ENCODE results near the gene BNC2. TPM values are rescaled to one million over a fixed set of nuclear protein-coding genes. Genes with fewer than 3 reads are reported as not detected.

Gene BNC2
- total RNA-seq, 4 donors from 2014 or later, result 90.2 to 130 (median 100.0) TPM

DNA sequence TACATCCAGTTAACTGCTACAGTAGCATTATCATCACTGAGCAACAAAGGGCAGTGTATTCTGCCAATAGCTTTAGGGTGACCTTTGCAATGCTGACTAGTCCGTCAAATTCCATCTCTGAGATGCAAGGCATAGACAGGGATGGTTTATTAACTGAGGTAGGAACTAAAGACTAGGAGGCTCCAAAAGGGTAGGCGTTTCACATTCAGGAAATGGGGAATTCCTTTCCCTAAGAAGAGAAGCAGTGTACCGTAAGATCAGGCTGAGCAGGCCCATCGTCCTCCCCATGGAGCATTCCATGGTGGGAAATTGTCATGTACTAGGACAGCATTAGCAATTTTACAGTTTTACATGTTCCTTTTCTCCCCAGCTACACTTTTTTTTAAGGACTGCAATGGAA is 157.7 kb downstream of the BNC2 start:
- H3K27ac ChIP-seq, result no peak overlapping the region
- H3K27me3 ChIP-seq, result no peaks in the 10 kb centered on the region
- H3K4me1 ChIP-seq, result peaks cover 0 to 30% (median 4%) of the 10 kb centered on the region in 3 donors
- no peaks in the 10 kb centered on the region for H3K9me3 ChIP-seq
- no peak for ATAC-seq
- 83 to 93% methylated on average over 3 to 4 of the region's 4 CpGs for WGBS, 2 donors (ENCODE audit: low coverage in 1 of 2)
- TF ChIP-seq POLR2AphosphoS5 (IDR thresholded peaks at IDR 0.05), result no peak
- TF ChIP-seq POLR2A (IDR thresholded peaks at IDR 0.05), result no peak
- TF ChIP-seq EP300 (IDR thresholded peaks at IDR 0.05), result no peak
- TF ChIP-seq CTCF (IDR thresholded peaks at IDR 0.05), result no peak
- no peak overlapping the region for H3K4me3 ChIP-seq
- H3K36me3 ChIP-seq, result no peaks in the 10 kb centered on the region

- peaks cover 0 to 36% (median 9%) of the 10 kb centered on the region in 3 donors for H3K4me1 ChIP-seq
Measured at GRCh38 chr9:16710888-16711287, 159.6 kb downstream of the BNC2 start.

DNA sequence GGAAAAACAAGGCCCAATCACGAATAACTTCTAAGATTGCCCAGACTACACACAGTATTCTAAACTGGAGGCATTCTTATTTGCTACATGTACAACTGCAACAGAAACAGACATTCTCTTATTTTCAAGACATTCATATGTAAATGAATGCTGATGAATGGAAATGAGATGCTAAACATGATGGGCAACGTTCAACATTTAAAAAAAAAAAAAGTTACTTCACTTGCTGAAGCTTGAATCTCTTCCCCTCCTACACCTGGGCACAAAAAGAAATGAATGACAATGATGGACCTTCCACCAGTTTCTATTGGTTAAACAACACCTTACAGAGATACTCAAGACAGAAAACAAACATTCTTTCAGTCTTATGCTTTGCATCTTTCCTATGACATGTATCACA is 160.5 kb downstream of the BNC2 start:
- H3K4me3 ChIP-seq, result no peak overlapping the region
- H3K9me3 ChIP-seq, result no peaks in the 10 kb centered on the region
- TF ChIP-seq POLR2AphosphoS5 (IDR thresholded peaks at IDR 0.05), result no peak
- no peak for TF ChIP-seq CTCF (IDR thresholded peaks at IDR 0.05)
- TF ChIP-seq POLR2A (IDR thresholded peaks at IDR 0.05), result no peak
- H3K27ac ChIP-seq, result no peak overlapping the region
- no peak for ATAC-seq
- H3K36me3 ChIP-seq, result no peaks in the 10 kb centered on the region
- peaks cover 0 to 44% (median 15%) of the 10 kb centered on the region in 3 donors for H3K4me1 ChIP-seq
- WGBS, 2 donors (ENCODE audit: low coverage in 1 of 2), result 78 to 82% methylated on average over 2 of the region's 2 CpGs
- H3K27me3 ChIP-seq, result no peaks in the 10 kb centered on the region

More at GRCh38 chr9:16710888-16711287, 159.6 kb downstream of the BNC2 start:
- TF ChIP-seq CTCF (IDR thresholded peaks at IDR 0.05), result no peak
- TF ChIP-seq POLR2AphosphoS5 (IDR thresholded peaks at IDR 0.05), result no peak
- TF ChIP-seq POLR2A (IDR thresholded peaks at IDR 0.05), result no peak
- TF ChIP-seq EP300 (IDR thresholded peaks at IDR 0.05), result no peak
- no peaks in the 10 kb centered on the region for H3K36me3 ChIP-seq
- H3K27ac ChIP-seq, result no peak overlapping the region
- 70 to 80% methylated on average over 3 to 8 of the region's 8 CpGs for WGBS, 2 donors (ENCODE audit: low coverage in 1 of 2)
- no peak overlapping the region for H3K4me3 ChIP-seq
- H3K27me3 ChIP-seq, result no peaks in the 10 kb centered on the region
- no peaks in the 10 kb centered on the region for H3K9me3 ChIP-seq
- ATAC-seq, result no peak

DNA sequence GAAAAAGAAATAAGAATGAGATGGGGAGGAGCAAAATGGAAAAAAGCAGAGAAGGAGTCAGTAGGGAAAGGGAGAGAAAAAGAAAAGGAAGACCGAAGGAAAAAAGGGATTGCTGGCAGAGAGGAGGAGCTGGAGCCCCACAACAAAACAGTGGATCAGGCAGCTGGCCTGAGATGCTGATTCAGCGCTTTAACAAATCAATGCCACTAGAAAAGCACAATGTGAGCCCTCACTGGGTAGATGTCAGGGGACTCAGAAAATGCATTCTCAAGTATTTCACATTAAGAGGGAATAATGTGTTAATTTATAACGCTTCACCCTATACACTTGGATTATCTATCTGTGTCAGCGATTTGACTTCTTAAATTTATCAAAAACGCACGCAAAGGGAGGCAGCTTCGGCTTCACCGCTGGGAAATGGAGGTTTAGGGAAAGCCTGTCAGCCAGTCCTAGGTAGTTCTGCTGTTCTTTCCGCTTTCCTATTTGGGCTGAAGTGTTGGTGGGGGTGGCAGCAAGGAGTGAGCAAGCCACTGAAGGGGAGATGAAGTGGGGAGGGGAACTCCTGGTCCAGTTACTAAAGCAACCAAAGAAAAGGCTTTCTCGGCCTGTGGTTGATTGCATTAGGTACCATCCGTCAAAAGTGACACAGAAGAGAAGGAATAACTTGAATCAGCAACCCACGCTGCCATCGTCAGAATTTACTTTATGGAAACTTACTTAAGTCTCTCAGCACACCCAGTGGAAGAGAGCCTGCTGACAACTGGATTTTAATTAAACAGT is 161.6 kb downstream of the BNC2 start:
- no peak for ATAC-seq
- WGBS, 2 donors (ENCODE audit: low coverage in 1 of 2), result 54 to 61% methylated on average over 12 to 13 of the region's 13 CpGs
- TF ChIP-seq POLR2AphosphoS5 (IDR thresholded peaks at IDR 0.05) (peak; percentile 6), EP300 (IDR thresholded peaks at IDR 0.05) (no peak), CTCF (IDR thresholded peaks at IDR 0.05) (peak in 1 of 4 experiments; percentile 15)
- no peak overlapping the region for H3K4me3 ChIP-seq
- no peaks in the 10 kb centered on the region for H3K27me3 ChIP-seq
- H3K27ac ChIP-seq, result peak overlapping the region in 3 of 4 donors; percentile 42 to 50 (median 50)
- H3K4me1 ChIP-seq, result peaks cover 1 to 42% (median 15%) of the 10 kb centered on the region in 3 donors
- no peaks in the 10 kb centered on the region for H3K36me3 ChIP-seq
- no peaks in the 10 kb centered on the region for H3K9me3 ChIP-seq

DNA sequence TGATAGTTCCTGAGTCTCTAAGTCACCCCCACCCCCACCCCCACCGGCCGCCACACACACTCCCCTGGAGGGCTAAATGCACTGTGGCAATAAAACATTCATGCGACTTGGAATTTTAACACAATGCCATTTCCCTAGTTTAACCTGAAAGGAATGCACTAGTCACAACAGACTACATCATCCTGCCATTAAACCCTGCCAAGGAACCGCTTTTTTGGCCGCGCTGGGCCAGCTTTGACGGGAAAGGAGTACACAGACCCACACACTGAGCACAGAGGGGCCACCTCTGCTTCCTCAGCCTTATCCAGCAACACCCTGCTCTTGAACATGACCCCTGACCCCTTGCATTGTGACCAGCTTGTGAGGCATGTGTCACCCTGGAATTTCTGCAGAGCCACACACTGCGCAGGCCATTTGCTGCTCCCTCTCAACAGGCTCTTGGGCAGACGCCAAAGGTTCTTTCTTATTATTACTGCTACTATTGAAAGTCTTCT is 165.3 kb downstream of the BNC2 start:
- Histone ChIP-seq H3K36me3 (no peaks in the 10 kb centered on the region), H3K4me3 (peak overlapping the region; percentile 22 to 48), H3K9me3 (no peaks in the 10 kb centered on the region), H3K27ac (peak overlapping the region; percentile 76 to 97 (median 92)), H3K27me3 (no peaks in the 10 kb centered on the region), H3K4me1 (peaks cover 10 to 75% (median 25%) of the 10 kb centered on the region in 3 donors)
- no peak for TF ChIP-seq POLR2A (IDR thresholded peaks at IDR 0.05)
- peak; percentile 98 for TF ChIP-seq POLR2AphosphoS5 (IDR thresholded peaks at IDR 0.05)
- 5 to 6% methylated on average over 6 to 9 of the region's 9 CpGs for WGBS, 2 donors (ENCODE audit: low coverage in 1 of 2)
- peak; percentile 94 for ATAC-seq
